ENCODE data around the gene ACSBG1.
A peak's percentile ranks its signal among the peaks of the same experiment; 100 is the strongest.

The ACSBG1 gene

DNA sequence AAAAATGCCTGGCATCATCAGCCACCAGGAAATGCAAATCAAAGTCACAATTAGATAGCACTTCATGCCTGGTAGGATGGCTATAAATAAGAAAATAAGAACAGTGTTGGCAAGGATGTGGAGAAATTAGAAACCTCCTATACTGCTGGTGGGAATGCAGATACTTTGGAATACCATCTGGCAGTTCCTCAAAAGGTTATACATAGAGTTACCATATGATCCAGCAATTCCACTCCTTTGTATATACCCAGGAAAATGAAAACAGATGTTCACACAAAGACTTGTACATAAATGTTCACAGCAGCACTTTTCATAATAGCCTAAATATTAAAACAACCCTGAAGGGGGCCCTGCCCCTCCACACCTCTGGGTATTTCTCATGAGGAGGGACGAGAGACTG lies 13.7 kb downstream of the ACSBG1 start:
- no peak overlapping the region for H3K4me3 ChIP-seq (ENCODE audit: low read length in 2 of 2)
- H3K9me3 ChIP-seq (ENCODE audit: control insufficient read depth in 2 of 2, low read length in 2 of 2), result peaks cover 0 to 4% of the 10 kb centered on the region in 2 donors
- no peak overlapping the region for H3K9ac ChIP-seq (ENCODE audit: low read length in 2 of 2)
- H3K27ac ChIP-seq (ENCODE audit: low read length), result no peak overlapping the region
- no peaks in the 10 kb centered on the region for H3K36me3 ChIP-seq (ENCODE audit: control insufficient read depth in 2 of 2, insufficient read depth in 2 of 2, low read length in 2 of 2)
- H3K27me3 ChIP-seq (ENCODE audit: control insufficient read depth in 1 of 2, insufficient read depth in 2 of 2, low read length in 2 of 2), result no peaks in the 10 kb centered on the region
- H3K4me1 ChIP-seq (ENCODE audit: control insufficient read depth, insufficient read depth, low read length), result peaks cover 15% of the 10 kb centered on the region

DNA sequence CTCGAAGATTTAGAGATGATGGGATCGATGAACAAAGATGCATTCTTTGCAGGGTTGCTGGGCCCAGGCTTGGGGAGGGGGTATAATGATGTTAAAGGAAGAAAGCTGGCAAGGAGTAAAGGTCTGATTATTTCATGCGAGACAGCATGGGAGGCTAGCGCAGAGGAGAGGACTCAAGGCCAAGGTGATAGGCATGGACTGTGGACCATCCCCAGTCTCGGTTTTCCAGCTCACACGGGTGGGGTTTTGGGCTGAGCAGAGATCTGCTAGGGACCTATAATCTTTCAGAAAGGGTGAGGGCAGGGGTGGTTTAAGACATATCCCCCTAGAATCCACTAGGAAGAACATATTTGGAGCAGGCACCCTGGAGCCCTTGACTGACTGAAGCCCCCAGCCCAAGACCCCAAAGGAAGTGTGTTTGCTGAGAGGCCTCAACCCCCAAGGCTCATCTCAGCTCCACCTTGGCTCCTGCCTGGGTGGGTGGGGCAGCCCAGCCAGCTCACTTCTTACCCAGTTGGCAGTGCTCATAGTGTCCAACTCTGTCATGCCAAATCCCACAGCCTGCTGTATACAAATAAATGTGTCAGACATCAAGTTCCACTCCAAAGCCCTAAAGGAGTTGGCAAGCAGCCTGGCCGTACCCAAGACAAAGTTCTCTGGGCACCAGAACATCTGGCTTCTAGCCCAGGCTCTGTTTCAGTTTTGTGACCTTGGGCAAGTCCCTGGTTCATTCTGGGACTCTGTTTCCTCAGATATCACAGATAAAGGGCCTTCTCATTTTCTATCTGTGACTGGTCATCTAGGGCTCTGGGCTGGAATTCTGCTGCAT lies 17.9 kb downstream of the ACSBG1 start:
- Histone ChIP-seq H3K4me3 (ENCODE audit: low read length in 2 of 2) (no peak overlapping the region), H3K9me3 (ENCODE audit: control insufficient read depth in 2 of 2, low read length in 2 of 2) (no peaks in the 10 kb centered on the region), H3K4me1 (ENCODE audit: control insufficient read depth, insufficient read depth, low read length) (peaks cover 33% of the 10 kb centered on the region), H3K27me3 (ENCODE audit: control insufficient read depth in 1 of 2, insufficient read depth in 2 of 2, low read length in 2 of 2) (no peaks in the 10 kb centered on the region), H3K27ac (ENCODE audit: low read length) (peak overlapping the region; percentile 11), H3K36me3 (ENCODE audit: control insufficient read depth in 2 of 2, insufficient read depth in 2 of 2, low read length in 2 of 2) (no peaks in the 10 kb centered on the region), H3K9ac (ENCODE audit: low read length in 2 of 2) (no peak overlapping the region)

DNA sequence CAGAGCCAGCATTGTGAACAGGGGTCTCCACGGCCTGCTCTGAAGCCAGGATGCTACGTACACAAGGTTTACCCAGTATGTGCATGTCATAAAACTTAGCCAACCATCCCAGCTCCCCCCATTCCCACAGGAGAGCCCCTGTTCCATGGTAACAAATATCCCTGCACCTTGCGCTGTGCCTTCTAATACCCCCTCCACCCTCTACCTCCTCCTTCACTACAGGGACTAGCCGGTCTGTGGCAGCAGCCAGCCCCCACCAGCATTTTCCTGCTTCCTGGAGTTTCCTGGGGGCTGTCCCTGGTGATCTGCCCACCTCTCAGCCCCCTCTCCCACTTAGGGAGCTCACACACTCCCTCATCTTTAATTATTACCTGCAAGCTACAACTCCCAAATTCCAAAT lies 20.4 kb downstream of the ACSBG1 start:
- H3K9ac ChIP-seq (ENCODE audit: low read length in 2 of 2), result no peak overlapping the region
- no peaks in the 10 kb centered on the region for H3K9me3 ChIP-seq (ENCODE audit: control insufficient read depth in 2 of 2, low read length in 2 of 2)
- no peak overlapping the region for H3K4me3 ChIP-seq (ENCODE audit: low read length in 2 of 2)
- peaks cover 47% of the 10 kb centered on the region for H3K4me1 ChIP-seq (ENCODE audit: control insufficient read depth, insufficient read depth, low read length)
- H3K36me3 ChIP-seq (ENCODE audit: control insufficient read depth in 2 of 2, insufficient read depth in 2 of 2, low read length in 2 of 2), result no peaks in the 10 kb centered on the region
- no peaks in the 10 kb centered on the region for H3K27me3 ChIP-seq (ENCODE audit: control insufficient read depth in 1 of 2, insufficient read depth in 2 of 2, low read length in 2 of 2)
- H3K27ac ChIP-seq (ENCODE audit: low read length), result no peak overlapping the region

DNA sequence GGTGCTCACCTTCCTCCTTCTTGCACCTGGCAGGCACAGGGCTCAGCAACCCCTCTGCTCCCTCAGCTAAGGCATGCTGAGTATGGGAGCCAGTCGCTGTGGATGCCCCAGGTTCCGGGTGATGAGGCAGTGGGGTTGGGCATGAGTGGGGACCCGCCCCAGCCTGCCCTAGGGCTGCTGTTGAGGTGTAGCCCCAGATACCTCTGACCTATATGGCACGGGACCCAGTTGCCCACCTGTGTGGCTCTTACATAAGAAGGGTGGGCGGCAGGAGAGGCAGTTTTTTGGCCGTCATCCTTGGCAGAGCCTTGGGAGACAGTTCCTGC lies 21.0 kb downstream of the ACSBG1 start:
- no peaks in the 10 kb centered on the region for H3K9me3 ChIP-seq (ENCODE audit: control insufficient read depth in 2 of 2, low read length in 2 of 2)
- H3K27me3 ChIP-seq (ENCODE audit: control insufficient read depth in 1 of 2, insufficient read depth in 2 of 2, low read length in 2 of 2), result no peaks in the 10 kb centered on the region
- H3K4me3 ChIP-seq (ENCODE audit: low read length in 2 of 2), result no peak overlapping the region
- H3K27ac ChIP-seq (ENCODE audit: low read length), result no peak overlapping the region
- peaks cover 47% of the 10 kb centered on the region for H3K4me1 ChIP-seq (ENCODE audit: control insufficient read depth, insufficient read depth, low read length)
- H3K9ac ChIP-seq (ENCODE audit: low read length in 2 of 2), result no peak overlapping the region
- no peaks in the 10 kb centered on the region for H3K36me3 ChIP-seq (ENCODE audit: control insufficient read depth in 2 of 2, insufficient read depth in 2 of 2, low read length in 2 of 2)

DNA sequence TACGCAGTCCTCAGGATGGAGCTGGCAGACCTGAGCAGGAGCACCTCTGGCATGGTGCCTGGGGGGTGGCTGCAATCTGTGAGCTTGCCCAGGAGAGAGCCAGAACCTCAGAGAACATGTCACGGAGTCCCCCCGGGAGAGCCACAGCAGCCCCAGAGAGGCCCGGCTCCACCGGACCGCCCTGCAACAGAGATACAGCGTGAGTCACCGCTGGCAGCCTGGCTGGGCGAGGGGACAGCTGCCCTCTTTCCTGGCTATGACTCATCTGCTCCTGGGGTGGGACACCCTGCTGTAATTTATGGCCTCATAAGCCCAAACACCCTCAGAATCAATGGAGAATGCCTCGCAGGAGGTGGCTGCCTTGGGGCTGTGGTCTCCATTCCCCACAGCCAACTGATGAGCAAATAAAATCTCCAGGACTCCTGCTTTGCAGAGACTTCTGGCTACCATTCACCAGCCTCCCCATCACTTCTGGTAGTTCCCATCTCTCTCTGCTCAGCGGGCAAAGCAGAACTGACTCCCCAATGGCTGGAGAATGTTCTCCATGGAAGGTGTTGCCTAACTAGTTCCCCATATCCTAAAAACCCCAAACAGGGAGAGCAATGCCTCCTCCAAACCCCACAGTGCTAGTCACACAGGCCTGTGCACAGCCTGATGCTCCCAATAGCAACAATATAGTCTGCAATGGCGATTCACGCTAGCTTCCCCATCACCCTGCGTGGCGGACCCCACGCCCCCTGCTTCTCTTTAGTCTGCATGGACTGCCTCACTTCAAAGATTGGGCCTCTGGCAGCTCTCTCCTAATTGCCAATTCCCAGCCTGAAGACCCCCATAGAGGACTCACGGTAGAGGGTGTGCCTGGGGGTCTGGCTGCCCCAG lies 21.6 kb downstream of the ACSBG1 start:
- Histone ChIP-seq H3K9me3 (ENCODE audit: control insufficient read depth in 2 of 2, low read length in 2 of 2) (no peaks in the 10 kb centered on the region), H3K36me3 (ENCODE audit: control insufficient read depth in 2 of 2, insufficient read depth in 2 of 2, low read length in 2 of 2) (no peaks in the 10 kb centered on the region), H3K9ac (ENCODE audit: low read length in 2 of 2) (no peak overlapping the region), H3K27ac (ENCODE audit: low read length) (no peak overlapping the region), H3K4me1 (ENCODE audit: control insufficient read depth, insufficient read depth, low read length) (peaks cover 47% of the 10 kb centered on the region), H3K27me3 (ENCODE audit: control insufficient read depth in 1 of 2, insufficient read depth in 2 of 2, low read length in 2 of 2) (no peaks in the 10 kb centered on the region), H3K4me3 (ENCODE audit: low read length in 2 of 2) (no peak overlapping the region)

DNA sequence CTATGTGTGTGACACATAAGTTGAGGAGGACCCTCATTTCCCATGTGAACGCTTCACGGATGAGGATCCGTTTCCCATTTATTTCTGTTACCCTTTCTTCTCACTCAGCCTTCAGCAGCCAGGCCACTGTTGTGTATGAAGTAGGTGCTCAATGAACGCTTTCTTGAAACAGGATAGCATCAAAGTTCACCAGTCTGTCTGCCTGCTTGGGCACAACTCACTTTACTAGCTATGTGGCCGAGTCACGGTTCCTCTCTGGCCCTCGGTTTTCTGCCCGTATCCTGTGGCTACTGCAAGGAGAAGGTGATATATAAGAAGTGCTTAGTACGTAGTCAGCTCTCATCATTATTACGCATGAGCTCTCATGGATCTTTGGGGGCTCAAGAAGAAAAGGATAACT lies 22.4 kb downstream of the ACSBG1 start:
- Histone ChIP-seq H3K9me3 (ENCODE audit: control insufficient read depth in 2 of 2, low read length in 2 of 2) (no peaks in the 10 kb centered on the region), H3K36me3 (ENCODE audit: control insufficient read depth in 2 of 2, insufficient read depth in 2 of 2, low read length in 2 of 2) (no peaks in the 10 kb centered on the region), H3K4me1 (ENCODE audit: control insufficient read depth, insufficient read depth, low read length) (peaks cover 45% of the 10 kb centered on the region), H3K27me3 (ENCODE audit: control insufficient read depth in 1 of 2, insufficient read depth in 2 of 2, low read length in 2 of 2) (no peaks in the 10 kb centered on the region), H3K27ac (ENCODE audit: low read length) (no peak overlapping the region), H3K9ac (ENCODE audit: low read length in 2 of 2) (no peak overlapping the region), H3K4me3 (ENCODE audit: low read length in 2 of 2) (no peak overlapping the region)

DNA sequence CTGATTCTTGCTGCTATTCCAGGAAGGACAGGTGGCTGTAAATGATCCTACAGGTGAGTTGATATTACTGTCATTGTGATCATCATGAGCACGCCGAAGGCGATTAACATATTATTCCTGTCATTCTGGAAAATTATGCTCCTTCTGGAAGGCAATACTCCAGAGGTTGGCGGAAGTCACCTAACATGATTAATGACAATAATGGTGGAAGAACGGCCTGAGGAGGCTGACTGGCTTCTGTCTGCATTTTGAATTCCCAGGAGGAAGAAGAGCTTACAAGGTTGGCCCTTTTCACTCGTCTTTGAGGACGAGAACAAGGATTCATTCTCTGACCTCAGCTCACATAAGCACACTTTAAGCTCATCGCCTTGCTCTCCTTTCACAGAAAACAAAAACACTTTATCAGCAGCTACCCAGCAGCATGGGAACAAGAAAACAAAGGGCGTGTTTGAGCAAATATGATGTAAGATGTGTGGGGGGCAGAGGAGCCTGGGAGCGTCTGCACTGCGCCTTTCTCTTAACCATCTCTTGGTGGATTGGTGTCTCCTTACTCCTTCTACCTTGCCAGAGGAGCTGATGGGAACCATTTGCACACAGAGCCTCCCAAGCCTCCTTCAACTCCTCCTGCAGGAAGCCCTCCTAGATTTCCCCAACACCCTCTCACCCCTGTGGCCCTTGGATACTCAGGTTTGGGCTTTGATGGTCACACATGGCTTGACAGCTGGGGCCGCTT lies 23.0 kb downstream of the ACSBG1 start:
- Histone ChIP-seq H3K4me1 (ENCODE audit: control insufficient read depth, insufficient read depth, low read length) (peaks cover 38% of the 10 kb centered on the region), H3K36me3 (ENCODE audit: control insufficient read depth in 2 of 2, insufficient read depth in 2 of 2, low read length in 2 of 2) (no peaks in the 10 kb centered on the region), H3K27me3 (ENCODE audit: control insufficient read depth in 1 of 2, insufficient read depth in 2 of 2, low read length in 2 of 2) (no peaks in the 10 kb centered on the region), H3K9ac (ENCODE audit: low read length in 2 of 2) (peak overlapping the region in 1 of 2 donors; percentile 7), H3K27ac (ENCODE audit: low read length) (no peak overlapping the region), H3K9me3 (ENCODE audit: control insufficient read depth in 2 of 2, low read length in 2 of 2) (no peaks in the 10 kb centered on the region), H3K4me3 (ENCODE audit: low read length in 2 of 2) (no peak overlapping the region)

DNA sequence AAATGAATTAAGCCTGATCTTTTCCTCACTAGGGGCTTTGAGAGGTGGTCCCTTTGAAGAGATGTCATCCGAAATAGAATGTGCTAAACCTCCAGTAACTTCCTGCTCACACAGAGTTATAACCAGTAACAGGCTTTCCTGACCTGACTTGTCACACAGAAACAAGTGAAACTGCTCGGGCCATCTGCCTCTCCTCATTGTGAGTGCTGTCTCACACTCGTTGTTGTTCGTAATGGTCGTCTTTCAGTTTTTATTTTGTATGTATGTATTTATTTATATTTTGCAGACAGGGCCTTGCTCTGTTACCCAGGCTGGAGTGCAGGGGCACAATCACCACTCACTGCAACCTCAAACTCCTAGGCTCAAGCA lies 24.0 kb downstream of the ACSBG1 start:
- no peaks in the 10 kb centered on the region for H3K36me3 ChIP-seq (ENCODE audit: control insufficient read depth in 2 of 2, insufficient read depth in 2 of 2, low read length in 2 of 2)
- no peaks in the 10 kb centered on the region for H3K9me3 ChIP-seq (ENCODE audit: control insufficient read depth in 2 of 2, low read length in 2 of 2)
- H3K27me3 ChIP-seq (ENCODE audit: control insufficient read depth in 1 of 2, insufficient read depth in 2 of 2, low read length in 2 of 2), result no peaks in the 10 kb centered on the region
- H3K4me1 ChIP-seq (ENCODE audit: control insufficient read depth, insufficient read depth, low read length), result peaks cover 31% of the 10 kb centered on the region
- H3K9ac ChIP-seq (ENCODE audit: low read length in 2 of 2), result no peak overlapping the region
- H3K4me3 ChIP-seq (ENCODE audit: low read length in 2 of 2), result no peak overlapping the region
- no peak overlapping the region for H3K27ac ChIP-seq (ENCODE audit: low read length)

DNA sequence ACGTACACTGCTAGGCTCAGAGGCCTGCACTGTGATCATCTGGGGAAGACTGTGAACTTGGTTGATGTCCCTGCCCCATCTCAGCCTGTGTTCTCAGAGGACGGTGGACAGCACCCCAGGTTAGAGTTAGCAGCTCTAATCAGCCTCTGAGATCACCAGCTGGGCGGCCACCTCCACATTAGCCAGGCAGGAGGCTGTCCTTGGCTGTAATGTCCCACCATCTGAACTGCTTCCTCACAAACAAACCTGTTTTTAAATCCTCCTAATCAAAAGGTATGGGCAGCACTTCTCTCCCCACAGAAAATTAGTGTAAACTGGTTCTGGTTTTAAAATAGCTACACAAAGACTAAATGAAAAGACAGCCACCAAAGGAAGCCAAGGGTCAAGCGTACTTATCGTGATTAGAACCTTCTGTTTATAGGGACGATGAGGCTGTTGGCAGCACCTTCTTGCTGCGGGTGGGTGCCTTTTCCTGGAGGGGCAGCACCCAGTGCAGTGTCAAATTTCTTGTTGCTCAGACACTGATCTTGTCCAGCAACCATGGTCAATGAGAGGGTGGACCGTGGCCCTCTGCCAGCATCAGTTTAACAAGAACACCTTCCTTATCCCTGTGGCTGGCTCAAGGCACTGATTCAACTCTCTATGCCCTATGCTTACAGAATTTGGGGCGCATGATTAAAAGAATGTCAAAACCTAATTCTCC lies 24.6 kb downstream of the ACSBG1 start:
- Histone ChIP-seq H3K4me1 (ENCODE audit: control insufficient read depth, insufficient read depth, low read length) (peaks cover 31% of the 10 kb centered on the region), H3K27me3 (ENCODE audit: control insufficient read depth in 1 of 2, insufficient read depth in 2 of 2, low read length in 2 of 2) (no peaks in the 10 kb centered on the region), H3K36me3 (ENCODE audit: control insufficient read depth in 2 of 2, insufficient read depth in 2 of 2, low read length in 2 of 2) (no peaks in the 10 kb centered on the region), H3K27ac (ENCODE audit: low read length) (no peak overlapping the region), H3K9me3 (ENCODE audit: control insufficient read depth in 2 of 2, low read length in 2 of 2) (no peaks in the 10 kb centered on the region), H3K9ac (ENCODE audit: low read length in 2 of 2) (peak overlapping the region in 1 of 2 donors; percentile 13), H3K4me3 (ENCODE audit: low read length in 2 of 2) (no peak overlapping the region)

DNA sequence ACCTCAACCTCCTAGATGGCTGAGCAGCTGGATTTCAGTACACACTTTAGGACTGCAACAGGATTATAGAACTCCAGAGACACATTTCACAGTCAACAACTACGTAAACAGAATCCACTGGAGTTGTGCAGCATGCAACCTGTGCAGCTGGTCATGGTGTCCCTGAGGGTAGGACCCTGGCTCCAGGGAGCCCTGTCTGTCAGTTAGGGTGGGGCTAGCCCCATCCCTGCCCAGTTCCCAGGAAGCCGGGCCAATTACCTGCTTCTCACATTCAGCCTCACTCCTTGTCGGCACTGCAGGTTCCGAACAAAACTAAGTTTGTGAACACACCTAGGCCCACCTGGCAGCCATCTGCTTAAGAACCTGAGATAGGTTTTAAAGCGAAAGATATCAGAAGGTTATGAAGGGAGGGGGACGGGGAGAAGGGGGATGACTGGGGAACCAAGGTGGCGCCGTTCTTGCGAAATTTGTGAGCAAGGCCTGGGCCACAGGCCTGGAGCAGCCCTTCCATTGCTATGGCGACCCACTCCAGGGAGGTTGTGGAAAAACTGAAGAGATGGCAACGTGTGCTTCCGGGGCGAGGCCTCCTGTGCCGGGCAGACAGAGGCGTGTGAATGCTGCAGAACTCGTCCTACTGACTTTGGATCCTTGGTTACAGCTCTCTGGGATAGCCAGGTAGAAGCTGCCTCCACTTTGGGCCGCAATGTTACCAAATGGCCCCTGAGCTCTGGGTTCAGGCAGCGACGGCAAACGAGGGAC lies 25.3 kb downstream of the ACSBG1 start:
- no peaks in the 10 kb centered on the region for H3K27me3 ChIP-seq (ENCODE audit: control insufficient read depth in 1 of 2, insufficient read depth in 2 of 2, low read length in 2 of 2)
- H3K9ac ChIP-seq (ENCODE audit: low read length in 2 of 2), result peak overlapping the region in 1 of 2 donors; percentile 13
- H3K4me3 ChIP-seq (ENCODE audit: low read length in 2 of 2), result no peak overlapping the region
- no peaks in the 10 kb centered on the region for H3K9me3 ChIP-seq (ENCODE audit: control insufficient read depth in 2 of 2, low read length in 2 of 2)
- no peaks in the 10 kb centered on the region for H3K36me3 ChIP-seq (ENCODE audit: control insufficient read depth in 2 of 2, insufficient read depth in 2 of 2, low read length in 2 of 2)
- no peak overlapping the region for H3K27ac ChIP-seq (ENCODE audit: low read length)
- peaks cover 31% of the 10 kb centered on the region for H3K4me1 ChIP-seq (ENCODE audit: control insufficient read depth, insufficient read depth, low read length)

Measured in stomach smooth muscle (tissue), 2 donors.